Measurements from ENCODE around the gene PCOLCE2. TPM values are rescaled to one million over a fixed set of nuclear protein-coding genes. Genes with fewer than 3 reads are reported as not detected.
A peak's percentile ranks its signal among the peaks of the same experiment; 100 is the strongest.

PCOLCE2 gene
- total and polyA plus RNA-seq, 8 donors = 1.3 to 21.2 (median 2.9) TPM

DNA sequence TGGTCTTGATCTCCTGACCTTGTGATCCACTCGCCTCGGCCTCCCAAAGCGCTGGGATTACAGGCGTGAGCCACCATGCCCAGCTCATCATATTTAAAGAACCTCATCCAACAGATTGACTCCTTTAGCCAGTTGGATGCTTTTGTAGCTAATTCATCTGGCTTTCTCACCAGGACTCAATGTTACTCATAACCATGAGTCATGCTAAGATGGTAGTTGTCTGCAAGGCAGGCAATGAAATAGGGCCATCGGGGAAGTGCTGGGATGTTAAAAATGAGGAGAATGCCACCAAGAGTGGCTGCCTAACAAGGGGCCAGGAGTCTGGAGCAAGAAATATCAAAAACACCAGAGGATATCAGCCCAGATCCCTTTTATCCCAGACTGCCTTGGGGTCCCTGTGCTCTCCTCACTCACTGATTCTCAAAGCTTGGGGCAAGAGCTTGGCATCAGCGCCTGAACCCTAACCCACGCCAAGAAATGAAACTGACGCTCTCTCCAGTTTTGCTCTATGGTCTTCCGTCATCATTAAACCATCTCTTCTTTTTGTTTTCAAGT lies 7.4 kb upstream of the PCOLCE2 start:
- intact Hi-C loops (cut with DNase I) = no loop called here
- Histone ChIP-seq H3K27ac (no peak overlapping the region), H3K9me3 (no peaks in the 10 kb centered on the region), H3K36me3 (no peaks in the 10 kb centered on the region), H3K27me3 (peaks cover 0 to 2% of the 10 kb centered on the region in 2 donors), H3K4me1 (no peaks in the 10 kb centered on the region), H3K4me3 (no peak overlapping the region)
- TF ChIP-seq, protein P1, sequence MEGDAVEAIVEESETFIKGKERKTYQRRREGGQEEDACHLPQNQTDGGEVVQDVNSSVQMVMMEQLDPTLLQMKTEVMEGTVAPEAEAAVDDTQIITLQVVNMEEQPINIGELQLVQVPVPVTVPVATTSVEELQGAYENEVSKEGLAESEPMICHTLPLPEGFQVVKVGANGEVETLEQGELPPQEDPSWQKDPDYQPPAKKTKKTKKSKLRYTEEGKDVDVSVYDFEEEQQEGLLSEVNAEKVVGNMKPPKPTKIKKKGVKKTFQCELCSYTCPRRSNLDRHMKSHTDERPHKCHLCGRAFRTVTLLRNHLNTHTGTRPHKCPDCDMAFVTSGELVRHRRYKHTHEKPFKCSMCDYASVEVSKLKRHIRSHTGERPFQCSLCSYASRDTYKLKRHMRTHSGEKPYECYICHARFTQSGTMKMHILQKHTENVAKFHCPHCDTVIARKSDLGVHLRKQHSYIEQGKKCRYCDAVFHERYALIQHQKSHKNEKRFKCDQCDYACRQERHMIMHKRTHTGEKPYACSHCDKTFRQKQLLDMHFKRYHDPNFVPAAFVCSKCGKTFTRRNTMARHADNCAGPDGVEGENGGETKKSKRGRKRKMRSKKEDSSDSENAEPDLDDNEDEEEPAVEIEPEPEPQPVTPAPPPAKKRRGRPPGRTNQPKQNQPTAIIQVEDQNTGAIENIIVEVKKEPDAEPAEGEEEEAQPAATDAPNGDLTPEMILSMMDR (IDR thresholded peaks at IDR 0.05) = no peak
- no peak for DNase-seq
- no peak for ATAC-seq

DNA sequence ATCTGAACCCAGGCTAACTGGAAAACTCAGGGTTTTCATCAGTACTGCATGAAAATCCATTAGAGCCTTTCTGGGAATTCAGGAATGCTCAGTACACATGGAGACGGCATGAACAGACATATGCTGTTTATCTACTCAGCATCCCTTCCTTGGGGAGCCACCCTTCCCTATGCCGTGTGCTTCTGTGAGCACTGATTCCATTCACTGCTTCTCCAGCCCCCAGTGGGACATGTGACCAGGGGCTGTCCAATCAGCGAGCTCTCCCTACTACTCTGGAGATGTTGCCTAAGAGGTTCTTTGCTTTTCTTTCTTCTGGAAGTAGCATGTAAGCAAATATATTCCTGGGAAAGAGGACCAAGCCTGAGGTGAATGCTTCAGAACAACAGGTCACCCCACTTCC lies 5.6 kb upstream of the PCOLCE2 start:
- H3K27me3 ChIP-seq = peaks cover 6 to 20% of the 10 kb centered on the region in 2 donors
- H3K4me1 ChIP-seq = peaks cover 0 to 2% of the 10 kb centered on the region in 2 donors
- no peaks in the 10 kb centered on the region for H3K9me3 ChIP-seq
- TF ChIP-seq, protein P1 (IDR thresholded peaks at IDR 0.05) = no peak
- no peak overlapping the region for H3K27ac ChIP-seq
- no peak overlapping the region for H3K4me3 ChIP-seq
- H3K36me3 ChIP-seq = no peaks in the 10 kb centered on the region
- no peak for DNase-seq
- ATAC-seq = no peak
- intact Hi-C loops (cut with DNase I) = no loop called here

DNA sequence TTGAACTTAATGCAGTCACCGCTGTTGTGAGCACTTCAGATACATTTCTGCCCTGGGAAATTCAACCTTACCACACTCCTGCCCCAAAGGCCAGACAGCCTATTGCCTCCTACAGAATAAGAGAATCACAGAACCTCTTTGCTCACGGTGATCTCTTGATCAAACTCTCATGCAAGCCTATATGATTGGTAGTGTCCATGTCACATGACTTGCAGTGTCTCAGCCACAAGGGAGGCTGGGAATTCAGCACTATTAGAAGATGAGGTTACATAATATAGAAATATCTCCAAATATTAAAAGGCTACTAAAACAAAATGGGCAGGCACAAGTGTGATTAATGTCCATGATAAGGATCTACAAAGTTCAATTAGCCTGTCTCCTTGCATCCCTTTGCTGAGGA lies 3.8 kb upstream of the PCOLCE2 start:
- ATAC-seq (no peak), DNase-seq (no peak)
- Histone ChIP-seq H3K27ac (no peak overlapping the region), H3K4me1 (peaks cover 0 to 20% of the 10 kb centered on the region in 2 donors), H3K36me3 (no peaks in the 10 kb centered on the region), H3K27me3 (peaks cover 22 to 38% of the 10 kb centered on the region in 2 donors), H3K4me3 (no peak overlapping the region), H3K9me3 (no peaks in the 10 kb centered on the region)
- intact Hi-C loops (cut with DNase I) = no loop called here
- TF ChIP-seq, protein P1 (IDR thresholded peaks at IDR 0.05) = no peak

GRCh38 chr3:142890592-142890991 lies 1.7 kb upstream of the PCOLCE2 start:
- Histone ChIP-seq H3K27ac (no peak overlapping the region), H3K4me1 (peaks cover 0 to 26% of the 10 kb centered on the region in 2 donors), H3K9me3 (no peaks in the 10 kb centered on the region), H3K36me3 (no peaks in the 10 kb centered on the region), H3K27me3 (peaks cover 22 to 44% of the 10 kb centered on the region in 2 donors), H3K4me3 (no peak overlapping the region)
- intact Hi-C loops (cut with DNase I) = no loop called here
- DNase-seq (no peak), ATAC-seq (no peak)
- TF ChIP-seq, protein P1 (IDR thresholded peaks at IDR 0.05) = no peak

- Histone ChIP-seq H3K36me3 (no peaks in the 10 kb centered on the region), H3K27me3 (peaks cover 22 to 44% of the 10 kb centered on the region in 2 donors), H3K4me3 (peak overlapping the region; percentile 56 to 61), H3K27ac (peak overlapping the region in 1 of 2 donors; percentile 60), H3K4me1 (peaks cover 0 to 38% of the 10 kb centered on the region in 2 donors), H3K9me3 (no peaks in the 10 kb centered on the region)
- TF ChIP-seq, protein P1 (IDR thresholded peaks at IDR 0.05) = no peak
- peak in 2 of 4 donors; percentile 7 to 86 for DNase-seq
- ATAC-seq = peak; percentile 52
- intact Hi-C loops (cut with DNase I) = no loop called here
Measured at GRCh38 chr3:142889212-142890014, 530 bp upstream of the PCOLCE2 start.

Data from left lung (tissue), 10 donors.